ENCODE measurements around the gene OTULIN.

Gene OTULIN

GRCh38 chr5:14696851-14697250 is 32.3 kb downstream of the OTULIN start:
- no peak for DNase-seq (ENCODE audit: low read depth in 2 of 2)

- no peak for DNase-seq (ENCODE audit: low read depth in 2 of 2)
Measured at GRCh38 chr5:14698495-14698894, 34.0 kb downstream of the OTULIN start.

GRCh38 chr5:14699159-14699558 is 34.6 kb downstream of the OTULIN start:
- DNase-seq (ENCODE audit: low read depth in 2 of 2) = no peak

- no peak for DNase-seq (ENCODE audit: low read depth in 2 of 2)
Measured at GRCh38 chr5:14699807-14700400, 35.4 kb downstream of the OTULIN start.

GRCh38 chr5:14700478-14701436 is 36.2 kb downstream of the OTULIN start:
- DNase-seq (ENCODE audit: low read depth in 2 of 2) = no peak

- DNase-seq (ENCODE audit: low read depth in 2 of 2) = no peak
Measured at GRCh38 chr5:14701556-14701955, 37.0 kb downstream of the OTULIN start.

- DNase-seq (ENCODE audit: low read depth in 2 of 2) = no peak
Measured at GRCh38 chr5:14702238-14702839, 37.8 kb downstream of the OTULIN start.

- DNase-seq (ENCODE audit: low read depth in 2 of 2) = no peak
Measured at GRCh38 chr5:14705556-14705955, 41.0 kb downstream of the OTULIN start.

- no peak for DNase-seq (ENCODE audit: low read depth in 2 of 2)
Measured at GRCh38 chr5:14706615-14707021, 42.1 kb downstream of the OTULIN start.

- no peak for DNase-seq (ENCODE audit: low read depth in 2 of 2)
Measured at GRCh38 chr5:14707811-14708390, 43.4 kb downstream of the OTULIN start.

- no peak for DNase-seq (ENCODE audit: low read depth in 2 of 2)
Measured at GRCh38 chr5:14708551-14708950, 44.0 kb downstream of the OTULIN start.

- DNase-seq (ENCODE audit: low read depth in 2 of 2) = no peak
Measured at GRCh38 chr5:14710313-14710994, 45.9 kb downstream of the OTULIN start.

- no peak for DNase-seq (ENCODE audit: low read depth in 2 of 2)
Measured at GRCh38 chr5:14712131-14712530, 47.6 kb downstream of the OTULIN start.

GRCh38 chr5:14712666-14713065 is 48.1 kb downstream of the OTULIN start:
- DNase-seq (ENCODE audit: low read depth in 2 of 2) = no peak

GRCh38 chr5:14713476-14714390 is 49.2 kb downstream of the OTULIN start:
- no peak for DNase-seq (ENCODE audit: low read depth in 2 of 2)

GRCh38 chr5:14714706-14715105 is 50.2 kb downstream of the OTULIN start:
- no peak for DNase-seq (ENCODE audit: low read depth in 2 of 2)

- no peak for DNase-seq (ENCODE audit: low read depth in 2 of 2)
Measured at GRCh38 chr5:14715481-14715880, 51.0 kb downstream of the OTULIN start.

- DNase-seq (ENCODE audit: low read depth in 2 of 2) = no peak
Measured at GRCh38 chr5:14716755-14717752, 52.5 kb downstream of the OTULIN start.

GRCh38 chr5:14718778-14719177 is 54.3 kb downstream of the OTULIN start:
- DNase-seq (ENCODE audit: low read depth in 2 of 2) = no peak

All from stimulated activated CD4-positive, alpha-beta T cell treated with anti-CD3 and anti-CD28 coated beads, Interleukin-12 subunit alpha, Interleukin-12 subunit beta, amount 100 ng/mL, for 24 hours (primary cell).